ENCODE measurements around the gene TNFAIP8L3. TPM values are rescaled to one million over a fixed set of nuclear protein-coding genes. Genes with fewer than 3 reads are reported as not detected.

TNFAIP8L3 gene
- total RNA-seq, 1 experiment from 2014 or later: 0.20 TPM

DNA sequence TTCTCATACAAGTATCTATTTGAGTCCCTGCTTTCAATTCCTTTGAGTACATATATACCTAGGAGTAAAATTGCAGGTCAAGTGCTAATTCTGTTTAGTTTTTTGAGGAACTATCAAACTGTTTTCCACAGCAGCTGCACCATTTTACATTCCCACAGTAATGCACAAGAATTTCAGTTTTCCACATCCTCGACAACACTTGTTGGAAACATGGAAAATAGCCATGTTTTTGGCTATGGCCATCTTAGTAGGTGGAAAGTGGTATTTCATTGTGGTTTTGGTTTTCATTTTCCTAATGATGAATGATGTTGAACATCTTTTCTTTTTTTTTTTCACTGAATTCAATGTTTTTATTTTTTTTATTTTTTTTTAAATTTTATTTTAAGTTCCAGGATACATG, 44.4 kb upstream of the TNFAIP8L3 start:
- Histone ChIP-seq H3K36me3 (ENCODE audit: low read depth) (no peaks in the 10 kb centered on the region), H3K9me3 (ENCODE audit: insufficient read depth, low read depth) (no peaks in the 10 kb centered on the region; the same call in 1 of the 2 replicates), H4K20me1 (ENCODE audit: insufficient read depth) (no peaks in the 10 kb centered on the region), H3K4me2 (no peak overlapping the region), H3K4me3 (no peak overlapping the region), H3K4me1 (replicated peaks; ENCODE audit: insufficient read depth) (no peaks in the 10 kb centered on the region), H3K79me2 (ENCODE audit: low read depth) (no peaks in the 10 kb centered on the region), H3K9me2 (ENCODE audit: insufficient read depth) (no peaks in the 10 kb centered on the region), H3K27ac (no peak overlapping the region), H3K27me3 (ENCODE audit: insufficient read depth, low read depth) (no peaks in the 10 kb centered on the region), H2AFZ (no peak overlapping the region), H3F3A (ENCODE audit: insufficient read depth, low read depth) (no peaks in the 10 kb centered on the region)
- intact Hi-C loops (cut with micrococcal nuclease; ENCODE audit: unreplicated experiment): no loop called here
- TF ChIP-seq CTCF (conservative IDR thresholded peaks at IDR 0.05): no peak
- TF ChIP-seq EZH2 (IDR thresholded peaks at IDR 0.05; ENCODE audit: low read depth): no peak
- no peak for DNase-seq
- BruUV-seq (replicated peaks): no TSS peak
- ChIA-PET CTCF (interaction anchor here (0.6 kb wide), 1 partner anchor 746 kb away, joined by 4 read pairs; no protein-coding TSS in a partner anchor), POLR2A (ENCODE audit: unreplicated experiment) (no interaction called here)

DNA sequence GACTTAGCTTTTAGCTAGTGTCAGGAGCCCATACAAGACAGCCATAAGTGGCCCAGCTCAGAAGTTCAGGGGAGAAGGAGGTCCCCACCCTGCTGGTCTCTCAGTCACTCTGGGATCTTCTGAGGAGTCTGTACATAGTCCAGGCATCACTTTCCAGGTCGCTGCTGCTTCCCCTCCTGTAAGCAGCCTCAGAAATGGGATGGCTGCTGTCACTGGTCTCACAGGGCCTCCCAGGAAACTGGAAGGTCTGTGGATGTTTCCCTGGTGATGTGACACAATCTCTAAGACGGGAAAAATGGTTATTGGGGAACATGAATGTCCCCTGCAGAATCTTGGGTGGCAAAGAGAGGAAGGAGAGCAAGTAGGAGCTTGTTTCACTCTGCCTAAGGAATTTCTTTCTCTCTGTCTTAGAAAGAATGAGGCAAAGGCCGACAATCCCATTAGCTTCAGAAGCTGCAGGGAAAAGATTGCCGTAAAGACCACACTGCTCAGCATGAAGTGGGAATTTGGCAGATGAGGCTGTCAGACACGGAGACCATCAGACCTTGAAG, 43.2 kb upstream of the TNFAIP8L3 start:
- no peak for DNase-seq
- TF ChIP-seq EZH2 (IDR thresholded peaks at IDR 0.05; ENCODE audit: low read depth) (no peak), CTCF (conservative IDR thresholded peaks at IDR 0.05) (no peak)
- Histone ChIP-seq H3K9me3 (ENCODE audit: insufficient read depth, low read depth) (no peaks in the 10 kb centered on the region; the same call in 1 of the 2 replicates), H3K36me3 (ENCODE audit: low read depth) (no peaks in the 10 kb centered on the region), H3K4me1 (replicated peaks; ENCODE audit: insufficient read depth) (no peaks in the 10 kb centered on the region), H3K27ac (no peak overlapping the region), H4K20me1 (ENCODE audit: insufficient read depth) (no peaks in the 10 kb centered on the region), H3K4me3 (no peak overlapping the region), H3K9me2 (ENCODE audit: insufficient read depth) (no peaks in the 10 kb centered on the region), H3K27me3 (ENCODE audit: insufficient read depth, low read depth) (no peaks in the 10 kb centered on the region), H3K4me2 (no peak overlapping the region), H3F3A (ENCODE audit: insufficient read depth, low read depth) (no peaks in the 10 kb centered on the region), H2AFZ (no peak overlapping the region), H3K79me2 (ENCODE audit: low read depth) (no peaks in the 10 kb centered on the region)
- intact Hi-C loops (cut with micrococcal nuclease; ENCODE audit: unreplicated experiment): no loop called here
- no TSS peak for BruUV-seq (replicated peaks)
- POLR2A ChIA-PET (ENCODE audit: unreplicated experiment): no interaction called here
- CTCF ChIA-PET: no interaction called here

DNA sequence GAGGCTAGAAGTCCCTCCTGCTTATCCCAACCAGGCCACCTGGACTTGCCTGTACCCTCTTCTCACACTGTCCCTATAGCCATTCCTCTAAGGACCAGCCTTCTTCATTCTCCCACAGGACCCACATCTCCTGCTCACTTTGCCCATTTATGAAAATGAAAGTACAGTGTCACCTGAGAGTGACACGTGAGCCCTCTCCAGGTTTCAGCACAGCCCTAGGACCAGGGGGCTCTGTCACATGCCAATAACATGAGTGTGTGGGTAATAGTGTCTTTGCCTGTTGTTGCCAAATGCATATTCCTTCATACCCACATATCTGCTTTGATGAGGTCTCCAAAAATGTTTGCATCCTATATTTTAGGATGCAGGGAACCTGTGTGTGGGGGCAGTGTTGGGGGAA, 42.3 kb upstream of the TNFAIP8L3 start:
- H3F3A ChIP-seq (ENCODE audit: insufficient read depth, low read depth): no peaks in the 10 kb centered on the region
- H4K20me1 ChIP-seq (ENCODE audit: insufficient read depth): no peaks in the 10 kb centered on the region
- ChIA-PET CTCF (no interaction called here), POLR2A (ENCODE audit: unreplicated experiment) (no interaction called here)
- no peak overlapping the region for H3K4me2 ChIP-seq
- no peaks in the 10 kb centered on the region for H3K9me2 ChIP-seq (ENCODE audit: insufficient read depth)
- no peaks in the 10 kb centered on the region for H3K27me3 ChIP-seq (ENCODE audit: insufficient read depth, low read depth)
- no peaks in the 10 kb centered on the region for H3K4me1 ChIP-seq (replicated peaks; ENCODE audit: insufficient read depth)
- no peak overlapping the region for H3K4me3 ChIP-seq
- H3K27ac ChIP-seq: no peak overlapping the region
- H3K79me2 ChIP-seq (ENCODE audit: low read depth): no peaks in the 10 kb centered on the region
- H2AFZ ChIP-seq: no peak overlapping the region
- TF ChIP-seq EZH2 (IDR thresholded peaks at IDR 0.05; ENCODE audit: low read depth) (no peak), CTCF (conservative IDR thresholded peaks at IDR 0.05) (no peak)
- H3K9me3 ChIP-seq (ENCODE audit: insufficient read depth, low read depth): no peaks in the 10 kb centered on the region; the same call in 1 of the 2 replicates
- intact Hi-C loops (cut with micrococcal nuclease; ENCODE audit: unreplicated experiment): no loop called here
- no peaks in the 10 kb centered on the region for H3K36me3 ChIP-seq (ENCODE audit: low read depth)
- no peak for DNase-seq
- BruUV-seq (replicated peaks): no TSS peak
